GM12864 (cell line): ENCODE measurements around the gene ATP2B1.
"Not testable (repeated sequence)": the region's sequence is repeated elsewhere in the genome, so short reads cannot be mapped to it uniquely, and the experiment has no call there.

Experiments used
- DNase-seq: peaks from one replicate; pipeline ENCODE4 v3.0.0-alpha.2; 2011; ENCODE audit warnings: low read depth
- H3K4me3 ChIP-seq: 2 replicates; pipeline ENCODE4 v1.5.1; 2011; ENCODE audit warnings: mild to moderate bottlenecking, low read depth, low read length, control low read depth
- TF ChIP-seq, protein P1 (sequence below): IDR thresholded peaks from 2 replicates; pipeline ENCODE4 v1.5.1; 2011; ENCODE audit warnings: low read depth, mild to moderate bottlenecking, moderate library complexity, low read length, control low read depth, inconsistent platforms; ENCODE audit errors: missing control alignments

ATP2B1 gene

GRCh38 chr12:89700191-89700810 lies 8.3 kb downstream of the ATP2B1 start:
- H3K4me3 ChIP-seq: no peak overlapping the region
- TF ChIP-seq, protein P1, sequence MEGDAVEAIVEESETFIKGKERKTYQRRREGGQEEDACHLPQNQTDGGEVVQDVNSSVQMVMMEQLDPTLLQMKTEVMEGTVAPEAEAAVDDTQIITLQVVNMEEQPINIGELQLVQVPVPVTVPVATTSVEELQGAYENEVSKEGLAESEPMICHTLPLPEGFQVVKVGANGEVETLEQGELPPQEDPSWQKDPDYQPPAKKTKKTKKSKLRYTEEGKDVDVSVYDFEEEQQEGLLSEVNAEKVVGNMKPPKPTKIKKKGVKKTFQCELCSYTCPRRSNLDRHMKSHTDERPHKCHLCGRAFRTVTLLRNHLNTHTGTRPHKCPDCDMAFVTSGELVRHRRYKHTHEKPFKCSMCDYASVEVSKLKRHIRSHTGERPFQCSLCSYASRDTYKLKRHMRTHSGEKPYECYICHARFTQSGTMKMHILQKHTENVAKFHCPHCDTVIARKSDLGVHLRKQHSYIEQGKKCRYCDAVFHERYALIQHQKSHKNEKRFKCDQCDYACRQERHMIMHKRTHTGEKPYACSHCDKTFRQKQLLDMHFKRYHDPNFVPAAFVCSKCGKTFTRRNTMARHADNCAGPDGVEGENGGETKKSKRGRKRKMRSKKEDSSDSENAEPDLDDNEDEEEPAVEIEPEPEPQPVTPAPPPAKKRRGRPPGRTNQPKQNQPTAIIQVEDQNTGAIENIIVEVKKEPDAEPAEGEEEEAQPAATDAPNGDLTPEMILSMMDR: no peak
- DNase-seq: no peak

DNA sequence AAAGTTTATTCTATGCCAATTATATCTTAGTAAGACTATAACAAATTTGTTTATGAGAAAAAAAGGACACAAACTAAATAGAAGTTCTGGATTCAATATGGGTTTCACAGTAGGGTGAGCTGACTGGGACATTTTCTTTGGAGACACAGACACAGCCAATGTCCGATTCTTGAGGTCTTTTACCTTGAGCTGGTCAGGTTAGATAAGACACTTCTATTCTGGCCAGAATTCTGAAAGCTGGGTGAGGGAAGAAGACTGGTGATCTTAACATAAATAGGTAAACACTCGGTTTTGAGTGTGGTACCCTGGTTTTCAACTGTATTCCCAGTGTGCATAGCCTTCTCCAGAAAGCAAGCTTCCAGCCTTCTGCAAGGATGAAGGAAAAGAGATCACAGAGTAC lies 10.0 kb downstream of the ATP2B1 start:
- no peak overlapping the region for H3K4me3 ChIP-seq
- no peak for DNase-seq
- TF ChIP-seq, protein P1: no peak

GRCh38 chr12:89697728-89698127 lies 10.9 kb downstream of the ATP2B1 start:
- not testable (repeated sequence) for DNase-seq, H3K4me3 ChIP-seq

DNA sequence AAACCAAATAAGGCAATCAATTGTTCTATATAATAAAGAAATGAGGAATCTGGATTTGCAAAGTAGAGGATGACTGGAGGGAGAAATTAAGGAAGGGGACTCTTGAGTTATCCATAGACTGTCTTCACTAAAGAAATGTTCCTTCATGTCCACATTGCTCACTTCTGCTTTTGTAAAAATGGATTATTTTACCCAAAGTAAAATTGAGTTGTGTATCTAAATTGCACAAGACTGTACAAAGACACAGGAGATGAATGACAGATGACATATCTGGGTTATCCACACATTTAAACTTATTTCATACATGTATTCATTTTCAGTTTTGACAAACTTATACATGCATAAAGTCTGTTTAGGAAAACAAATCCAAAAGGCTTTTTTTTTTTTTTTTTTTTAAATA lies 11.3 kb downstream of the ATP2B1 start:
- DNase-seq: no peak
- H3K4me3 ChIP-seq: no peak overlapping the region
- TF ChIP-seq, protein P1: no peak

DNA sequence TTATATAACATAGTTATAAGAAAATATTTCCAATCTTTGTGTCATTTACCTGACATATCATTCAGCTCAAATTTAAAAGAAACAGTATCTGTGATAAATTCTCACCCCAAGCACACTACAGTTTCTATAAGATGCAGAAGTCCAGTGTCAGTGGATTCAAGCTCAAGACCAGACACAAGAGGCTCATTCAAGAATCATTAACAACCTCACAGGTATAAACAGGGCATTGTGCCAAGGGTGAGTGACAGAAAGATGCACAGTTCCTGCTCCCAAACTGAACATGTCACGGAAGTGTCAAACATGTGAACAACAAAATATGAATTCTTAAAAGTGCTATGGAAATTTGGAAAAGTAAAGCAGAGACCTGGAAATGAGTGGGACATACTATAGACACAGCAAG lies 12.8 kb downstream of the ATP2B1 start:
- no peak for DNase-seq
- TF ChIP-seq, protein P1: no peak
- H3K4me3 ChIP-seq: no peak overlapping the region

- TF ChIP-seq, protein P1: no peak
- DNase-seq: no peak
These were observed 13.5 kb downstream of the ATP2B1 start for GRCh38 chr12:89695100-89695499.

GRCh38 chr12:89694542-89694941 lies 14.1 kb downstream of the ATP2B1 start:
- no peak for DNase-seq
- no peak overlapping the region for H3K4me3 ChIP-seq
- TF ChIP-seq, protein P1: no peak

More at GRCh38 chr12:89695100-89695499, 13.5 kb downstream of the ATP2B1 start:
- H3K4me3 ChIP-seq: no peak overlapping the region
